GM21447 (cell line): ENCODE measurements around the gene EXOC4.

Source experiments
- ATAC-seq: cut with Tn5 transposase; IDR thresholded peaks from one replicate; pipeline ENCODE4 v1.9.1; 2021; ENCODE audit not compliant: unreplicated experiment

Gene EXOC4

GRCh38 chr7:133910761-133911160 is 657.9 kb downstream of the EXOC4 start:
- no peak for ATAC-seq

- no peak for ATAC-seq
Observed at GRCh38 chr7:133911724-133912123, 658.8 kb downstream of the EXOC4 start.

GRCh38 chr7:133912916-133913697 is 660.2 kb downstream of the EXOC4 start:
- no peak for ATAC-seq

- ATAC-seq: no peak
Observed at GRCh38 chr7:133916621-133917020, 663.7 kb downstream of the EXOC4 start.

GRCh38 chr7:133919810-133920209 is 666.9 kb downstream of the EXOC4 start:
- ATAC-seq: no peak

GRCh38 chr7:133921635-133922182 is 668.8 kb downstream of the EXOC4 start:
- ATAC-seq: no peak

DNA sequence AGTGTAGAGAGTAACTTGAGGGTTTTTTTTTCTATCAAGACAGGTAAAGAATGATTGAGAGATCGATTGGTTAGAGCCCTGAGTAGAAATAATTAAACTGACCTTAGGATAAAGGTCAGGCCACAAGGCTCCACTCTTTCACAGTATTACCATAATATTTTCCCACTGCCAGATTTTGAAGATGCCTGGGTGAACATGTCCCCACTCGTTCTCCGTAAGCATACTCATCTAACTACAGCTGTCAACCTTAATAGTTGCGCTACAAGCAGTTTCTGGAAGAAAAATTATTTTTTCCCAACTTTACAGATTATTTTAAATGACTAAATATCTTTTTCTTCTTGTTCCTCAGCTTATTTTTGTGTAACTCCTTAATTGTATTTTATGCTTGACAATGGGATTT is 671.1 kb downstream of the EXOC4 start:
- no peak for ATAC-seq

- ATAC-seq: no peak
Observed at GRCh38 chr7:133931053-133931452, 678.2 kb downstream of the EXOC4 start.

DNA sequence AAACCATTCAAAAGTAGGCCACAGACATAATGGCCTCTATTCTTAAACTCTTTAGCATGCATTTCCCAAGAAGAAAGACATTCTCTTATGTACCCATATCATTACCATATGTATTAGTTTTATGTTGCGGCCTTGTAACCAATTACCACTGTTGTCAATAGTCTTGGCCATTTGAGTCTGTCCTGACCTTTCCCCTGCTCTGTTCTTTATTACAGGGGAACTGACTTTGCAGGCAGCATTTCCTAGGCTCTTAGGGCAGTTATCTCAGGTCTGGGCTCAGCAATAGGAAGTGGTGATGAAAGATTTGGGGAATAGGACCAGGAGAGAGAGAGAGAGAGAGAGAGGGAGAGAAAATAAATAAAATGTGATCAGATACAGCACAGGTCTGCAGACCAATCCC is 679.7 kb downstream of the EXOC4 start:
- no peak for ATAC-seq

- no peak for ATAC-seq
Observed at GRCh38 chr7:133934262-133934976, 681.5 kb downstream of the EXOC4 start.

- ATAC-seq: no peak
Observed at GRCh38 chr7:133934977-133935330, 682.1 kb downstream of the EXOC4 start.

DNA sequence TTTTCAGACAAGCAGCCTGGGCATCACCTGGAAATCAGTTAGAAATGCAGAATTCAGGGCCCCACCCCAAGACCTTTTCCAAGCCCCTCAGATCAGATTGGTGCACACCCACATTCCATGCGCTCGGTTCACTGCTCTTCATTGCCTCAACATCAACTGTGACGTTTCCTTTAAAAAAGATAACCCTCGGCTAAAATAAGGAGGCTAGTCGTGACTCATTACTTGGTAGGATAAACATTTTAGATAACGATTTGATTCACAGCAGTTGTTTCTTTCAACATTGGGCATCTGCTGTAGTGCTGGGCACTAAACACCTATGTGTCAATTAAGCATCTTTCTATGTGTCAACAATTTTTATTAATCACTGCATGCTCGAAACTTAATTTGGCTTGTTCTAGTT is 683.2 kb downstream of the EXOC4 start:
- no peak for ATAC-seq

DNA sequence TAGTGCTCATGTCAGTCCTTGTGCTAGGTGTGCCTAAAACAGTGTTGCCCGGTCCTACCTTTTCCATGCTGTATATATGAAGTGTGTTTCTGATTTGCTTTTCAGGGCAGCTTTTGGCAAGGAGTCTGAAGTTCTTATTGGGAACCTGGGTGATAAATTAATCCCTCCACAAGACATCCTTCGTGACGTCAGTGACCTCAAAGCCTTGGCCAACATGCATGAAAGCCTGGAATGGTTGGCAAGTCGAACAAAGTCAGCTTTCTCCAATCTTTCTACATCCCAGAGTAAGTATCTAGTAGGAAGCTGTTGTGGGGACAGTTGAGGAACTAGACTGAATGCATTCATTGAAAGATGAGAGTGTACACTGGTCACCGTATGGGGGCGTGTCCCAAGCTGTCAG is 684.9 kb downstream of the EXOC4 start:
- no peak for ATAC-seq

DNA sequence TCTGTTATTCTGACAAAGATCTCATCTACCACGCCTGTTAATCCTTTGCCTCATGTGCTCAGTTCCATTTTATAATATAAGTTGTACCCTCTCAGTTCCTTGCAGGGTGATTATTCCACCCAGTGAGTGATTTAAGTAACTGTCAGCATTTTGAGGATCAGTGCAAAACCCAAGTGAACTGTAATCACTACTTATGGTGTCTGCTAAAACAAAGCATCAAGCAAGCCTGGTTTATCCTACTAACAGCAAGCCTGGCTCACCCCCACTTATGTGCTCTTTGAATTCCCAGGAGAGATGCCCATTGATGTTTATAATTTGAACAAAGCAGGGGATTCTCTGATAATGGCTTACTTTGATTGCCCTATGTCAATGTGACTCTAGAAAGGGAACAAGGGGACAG is 687.5 kb downstream of the EXOC4 start:
- no peak for ATAC-seq

DNA sequence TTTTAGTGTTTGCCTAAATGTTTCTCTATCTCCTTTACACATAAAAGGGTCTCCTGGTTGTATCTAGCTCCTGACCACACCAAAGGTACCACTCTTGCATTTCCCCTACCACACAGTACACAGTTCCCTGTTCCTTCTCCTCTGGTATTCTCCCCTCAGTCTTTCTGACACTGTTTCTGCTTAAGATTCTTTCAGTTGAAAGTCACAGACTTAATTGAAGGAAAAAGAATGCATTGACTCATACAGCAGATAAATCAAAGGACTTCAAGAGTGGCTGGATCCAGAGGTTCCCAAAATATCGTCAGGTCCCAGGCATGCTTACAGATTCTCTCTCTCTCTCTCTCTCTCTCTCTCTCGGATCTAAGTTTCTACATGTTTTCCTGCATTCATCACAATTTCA is 688.6 kb downstream of the EXOC4 start:
- no peak for ATAC-seq

DNA sequence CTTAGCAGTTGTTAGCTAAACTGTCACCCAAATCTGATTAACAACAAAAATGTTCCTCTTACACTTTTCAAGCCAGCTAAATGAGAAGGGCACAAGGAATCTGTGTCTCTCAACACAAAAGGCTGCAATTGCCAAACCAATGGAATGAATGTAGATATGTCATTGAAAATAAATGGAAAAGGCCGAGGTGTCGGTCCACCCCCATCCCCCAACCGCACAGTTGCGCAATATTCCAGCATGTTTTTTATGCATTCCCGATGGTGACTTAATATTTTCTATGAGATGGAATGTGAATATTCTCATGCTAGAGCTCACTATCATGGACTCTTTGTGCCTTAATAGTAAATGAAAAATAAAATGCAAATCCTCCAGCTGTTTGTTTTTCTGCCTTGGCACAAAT is 692.6 kb downstream of the EXOC4 start:
- no peak for ATAC-seq

DNA sequence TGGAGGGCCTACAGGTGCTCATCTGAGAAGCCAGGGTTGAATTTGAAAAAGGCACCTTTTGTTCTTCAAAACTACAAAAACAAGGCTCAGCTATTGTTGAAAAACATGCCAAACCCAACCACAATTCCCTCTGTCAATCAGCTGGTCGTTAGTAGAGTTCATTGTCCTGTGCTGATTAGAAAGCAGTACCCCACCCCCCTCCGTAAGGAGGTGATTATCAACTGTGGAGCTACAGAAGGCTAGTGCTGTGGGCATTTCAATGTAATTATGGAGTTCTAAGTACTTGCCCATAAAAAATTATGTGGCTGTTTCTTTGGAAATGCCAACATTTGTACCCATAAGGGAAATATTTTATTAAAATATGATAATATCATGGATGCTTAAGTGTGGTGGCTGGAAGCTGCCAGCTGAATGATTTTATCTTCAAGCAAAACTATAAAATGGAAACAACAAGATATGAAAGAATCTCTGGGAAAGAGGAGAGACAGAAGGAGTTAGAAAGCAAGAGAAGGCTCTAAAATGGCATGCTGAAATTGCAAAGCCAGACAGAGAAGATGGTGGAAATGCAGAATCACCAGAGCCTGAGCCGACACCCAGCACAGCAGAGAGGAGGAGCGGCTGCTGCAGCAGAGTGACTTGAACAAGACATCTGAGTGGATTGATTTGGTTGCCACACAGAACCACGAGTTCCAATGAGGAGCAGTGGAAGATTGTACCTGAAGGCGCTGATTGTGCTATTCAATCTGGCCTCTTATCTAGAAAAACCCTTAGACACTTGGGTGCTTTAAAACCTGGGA is 694.8 kb downstream of the EXOC4 start:
- no peak for ATAC-seq

GRCh38 chr7:133948588-133948987 is 695.7 kb downstream of the EXOC4 start:
- no peak for ATAC-seq

DNA sequence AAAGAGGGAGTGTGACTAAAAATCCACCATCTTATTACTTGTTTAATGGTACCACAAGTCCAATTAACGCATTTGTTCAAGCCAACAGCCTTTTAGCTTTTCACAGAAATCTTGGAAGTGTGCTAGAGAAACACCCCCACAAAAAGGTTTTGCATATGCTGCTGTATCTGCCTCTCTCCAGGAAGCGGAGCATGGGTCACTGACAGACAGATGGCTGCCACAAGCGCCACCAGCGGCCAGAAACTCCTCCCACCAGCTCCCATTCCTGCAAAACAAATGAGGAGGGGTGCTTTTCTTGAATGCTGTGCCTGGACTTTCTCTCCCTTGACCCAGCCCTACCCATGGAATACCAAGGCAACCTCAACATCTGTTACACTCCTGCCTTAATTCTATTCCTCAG is 698.0 kb downstream of the EXOC4 start:
- no peak for ATAC-seq

DNA sequence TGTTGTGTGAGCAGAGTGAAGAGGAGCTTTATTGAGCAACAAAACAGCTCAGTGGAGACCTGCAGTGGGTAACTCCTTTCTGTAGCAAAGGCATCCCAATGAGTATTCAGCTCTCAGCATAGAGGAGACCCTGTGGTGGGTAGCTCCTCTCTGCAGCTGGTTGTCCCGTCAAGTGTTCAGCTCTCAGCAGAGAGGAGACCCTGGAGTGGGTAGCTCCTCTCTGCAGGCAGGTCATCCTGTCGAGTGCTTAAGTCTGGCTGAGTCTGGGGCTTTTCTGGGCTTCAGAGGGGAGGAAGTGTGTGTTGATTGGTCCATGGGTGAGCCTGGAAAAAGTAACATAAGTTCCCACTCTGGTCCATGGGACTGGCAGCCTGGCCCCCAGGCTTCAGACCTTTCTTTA is 702.3 kb downstream of the EXOC4 start:
- ATAC-seq: no peak

DNA sequence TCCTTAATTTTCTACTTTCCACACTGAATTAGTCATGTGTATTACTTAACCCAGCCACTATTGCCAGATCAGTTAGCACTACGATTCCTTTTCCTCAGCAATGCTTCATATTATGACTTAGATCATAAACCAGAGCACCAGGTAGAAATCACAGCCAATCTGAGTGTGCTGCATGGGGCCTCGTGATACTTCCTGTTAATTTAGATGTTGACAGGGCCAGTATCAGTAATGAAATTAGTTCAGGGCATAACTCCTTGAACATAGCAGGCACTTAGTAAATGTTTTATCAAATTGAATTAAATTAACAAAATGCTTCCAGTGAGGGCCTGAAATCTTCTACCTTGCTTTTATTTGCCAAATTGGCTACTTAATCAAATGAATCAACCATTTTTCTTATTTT is 705.0 kb downstream of the EXOC4 start:
- ATAC-seq: no peak

DNA sequence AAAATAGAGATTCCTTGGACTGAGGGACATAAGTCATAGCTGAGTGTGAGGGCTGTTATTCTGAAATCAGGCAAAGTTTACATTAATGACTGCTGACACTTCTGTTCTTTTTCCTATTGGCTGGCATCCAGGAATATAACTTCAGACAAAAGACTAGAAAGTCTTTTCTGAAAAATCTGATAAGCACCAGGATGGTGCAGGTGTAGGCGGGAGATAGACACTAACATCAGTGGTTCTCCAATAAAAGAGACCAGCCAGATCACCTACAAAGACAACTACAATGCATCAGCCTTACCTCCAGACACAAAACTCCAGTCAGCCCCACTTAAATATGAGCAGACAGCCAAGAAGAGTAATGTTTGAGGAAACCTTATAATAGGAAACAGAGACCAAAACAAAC is 705.9 kb downstream of the EXOC4 start:
- no peak for ATAC-seq
